ENCODE results near the gene ICAM3.

DNA sequence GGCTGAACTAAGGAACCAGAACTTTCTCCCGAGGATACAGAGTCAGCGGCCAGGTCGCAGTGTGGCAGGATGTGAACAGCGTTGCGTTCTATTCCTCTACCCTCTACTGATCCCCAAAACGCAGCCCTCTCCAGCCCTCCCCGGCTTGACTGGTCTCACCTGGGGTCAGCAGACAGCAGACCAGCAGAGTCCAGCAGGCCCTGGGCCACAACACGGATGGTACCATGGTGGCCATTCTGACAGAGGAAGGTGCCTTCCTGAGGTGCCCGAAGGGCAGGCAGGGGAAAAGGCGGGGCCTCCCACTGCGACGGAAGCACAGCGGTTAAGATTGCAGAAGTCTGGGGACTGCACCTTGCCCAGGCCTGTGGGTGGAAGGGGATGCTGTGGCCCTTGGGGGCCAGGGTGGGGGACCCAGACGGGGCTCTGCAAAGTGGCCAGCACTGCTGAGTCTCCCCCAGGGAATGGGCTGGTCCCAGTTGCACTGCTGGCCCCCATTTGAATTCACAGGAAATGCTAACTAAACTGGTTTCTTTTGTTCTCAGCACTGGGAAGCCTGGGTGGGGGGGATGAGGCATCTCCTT lies at the start of gene ICAM3:
- TF ChIP-seq FOXA1 (IDR thresholded peaks at IDR 0.05) (no peak), NFRKB (IDR thresholded peaks at IDR 0.05) (no peak), ELF4 (IDR thresholded peaks at IDR 0.05) (no peak), ZNF384 (IDR thresholded peaks at IDR 0.05) (no peak), ARNT (IDR thresholded peaks at IDR 0.05) (no peak), FOXK2 (IDR thresholded peaks at IDR 0.05) (no peak), SUZ12 (IDR thresholded peaks at IDR 0.05) (no peak), HDGF (IDR thresholded peaks at IDR 0.05; ENCODE audit: borderline replicate concordance) (no peak), SP1 (IDR thresholded peaks at IDR 0.05) (no peak), FOXM1 (IDR thresholded peaks at IDR 0.05; ENCODE audit: borderline replicate concordance) (no peak)
- TF ChIP-seq, protein P1, sequence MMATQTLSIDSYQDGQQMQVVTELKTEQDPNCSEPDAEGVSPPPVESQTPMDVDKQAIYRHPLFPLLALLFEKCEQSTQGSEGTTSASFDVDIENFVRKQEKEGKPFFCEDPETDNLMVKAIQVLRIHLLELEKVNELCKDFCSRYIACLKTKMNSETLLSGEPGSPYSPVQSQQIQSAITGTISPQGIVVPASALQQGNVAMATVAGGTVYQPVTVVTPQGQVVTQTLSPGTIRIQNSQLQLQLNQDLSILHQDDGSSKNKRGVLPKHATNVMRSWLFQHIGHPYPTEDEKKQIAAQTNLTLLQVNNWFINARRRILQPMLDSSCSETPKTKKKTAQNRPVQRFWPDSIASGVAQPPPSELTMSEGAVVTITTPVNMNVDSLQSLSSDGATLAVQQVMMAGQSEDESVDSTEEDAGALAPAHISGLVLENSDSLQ (IDR thresholded peaks at IDR 0.05) = no peak

Measured in HEK293T (cell line).